GM23338 (cell line): ENCODE measurements around the gene COL15A1. TPM values are rescaled to one million over a fixed set of nuclear protein-coding genes. Genes with fewer than 3 reads are reported as not detected.

Experiments
- ATAC-seq: fragments of 200-7000 bp; cut with Tn5 transposase; 3 replicates; pipeline ENCODE4 v1.9.1; 2020
- DNase-seq: peaks from one replicate; pipeline ENCODE4 v3.0.0-alpha.2; 2015; ENCODE audit warnings: low spot score
- H2AFZ ChIP-seq: fragments of 200-600 bp; sonication (generic); 2 replicates; pipeline ENCODE4 v1.8.0; 2016; ENCODE audit warnings: antibody characterized with exemption, mild to moderate bottlenecking, moderate library complexity
- H3F3A ChIP-seq: fragments of 200-600 bp; sonication (generic); replicated peaks from 2 replicates; pipeline ENCODE4 v1.8.0; 2017; ENCODE audit warnings: antibody characterized with exemption, mixed run types, low read depth
- H3K27ac ChIP-seq: fragments of 200-600 bp; sonication (generic); 2 replicates; pipeline ENCODE4 v1.6.1; 2016; ENCODE audit warnings: low read depth
- H3K27me3 ChIP-seq: fragments of 200-600 bp; sonication (generic); 2 replicates; pipeline ENCODE4 v1.8.0; 2016; ENCODE audit warnings: mild to moderate bottlenecking, mixed run types, moderate library complexity; ENCODE audit not compliant: insufficient read depth
- H3K36me3 ChIP-seq: fragments of 200-600 bp; sonication (generic); 2 replicates; pipeline ENCODE4 v1.8.0; 2016; ENCODE audit warnings: mild to moderate bottlenecking; ENCODE audit not compliant: insufficient read depth
- H3K4me1 ChIP-seq: fragments of 200-600 bp; sonication (generic); 2 replicates; pipeline ENCODE4 v1.8.0; 2016; ENCODE audit warnings: mild to moderate bottlenecking, moderate library complexity; ENCODE audit not compliant: insufficient read depth
- H3K4me2 ChIP-seq: fragments of 200-600 bp; sonication (generic); 2 replicates; pipeline ENCODE4 v1.7.1; 2017; ENCODE audit warnings: mixed run types
- H3K4me3 ChIP-seq: fragments of 200-600 bp; sonication (generic); 2 replicates; pipeline ENCODE4 v1.6.1; 2016; ENCODE audit warnings: mixed run types
- H3K79me2 ChIP-seq: fragments of 200-600 bp; sonication (generic); replicated peaks from 2 replicates; pipeline ENCODE4 v1.8.0; 2017; ENCODE audit warnings: mild to moderate bottlenecking; ENCODE audit not compliant: insufficient read depth
- H3K9me2 ChIP-seq: fragments of 200-600 bp; sonication (generic); 2 replicates; pipeline ENCODE4 v1.8.0; 2017; ENCODE audit not compliant: insufficient read depth
- H4K20me1 ChIP-seq: fragments of 200-600 bp; sonication (generic); replicated peaks from 2 replicates; pipeline ENCODE4 v1.8.0; 2017; ENCODE audit warnings: mild to moderate bottlenecking; ENCODE audit not compliant: insufficient read depth
- H3K27ac Mint-ChIP-seq: 2 replicates; pipeline ENCODE4 v1.8.0; 2020; ENCODE audit warnings: inconsistent platforms, mild to moderate bottlenecking, moderate library complexity, mixed read lengths
- H3K27me3 Mint-ChIP-seq: 3 replicates; pipeline ENCODE4 v1.8.0; 2022; ENCODE audit warnings: low read depth, mild to moderate bottlenecking, moderate library complexity, mixed read lengths, inconsistent platforms; ENCODE audit not compliant: insufficient read depth, poor library complexity
- H3K36me3 Mint-ChIP-seq: 3 replicates; pipeline ENCODE4 v1.8.0; 2021; ENCODE audit warnings: low read depth, mild to moderate bottlenecking, inconsistent platforms, moderate library complexity, mixed read lengths
- H3K4me1 Mint-ChIP-seq: 3 replicates; pipeline ENCODE4 v1.8.0; 2020; ENCODE audit warnings: mild to moderate bottlenecking, inconsistent platforms, mixed read lengths
- H3K4me3 Mint-ChIP-seq: 3 replicates; pipeline ENCODE4 v1.8.0; 2021; ENCODE audit warnings: moderate library complexity, mild to moderate bottlenecking, inconsistent platforms, mixed read lengths
- H3K9me3 Mint-ChIP-seq: 3 replicates; pipeline ENCODE4 v1.8.0; 2020; ENCODE audit warnings: moderate library complexity, mild to moderate bottlenecking, inconsistent platforms, mixed read lengths
- EZH2 ChIP-seq: fragments of 200-600 bp; sonication (generic); IDR thresholded peaks from one replicate; pipeline ENCODE4 v1.8.0; 2017; ENCODE audit warnings: antibody characterized with exemption, mild to moderate bottlenecking, low read depth; ENCODE audit not compliant: unreplicated experiment
- EZH2phosphoT487 ChIP-seq: fragments of 200-600 bp; sonication (generic); IDR thresholded peaks from one replicate; pipeline ENCODE4 v1.8.1; 2018; ENCODE audit warnings: antibody characterized with exemption; ENCODE audit not compliant: unreplicated experiment
- JUNB ChIP-seq: IDR thresholded peaks from one replicate; pipeline ENCODE4 v1.6.1; 2016; ENCODE audit warnings: antibody characterized with exemption; ENCODE audit not compliant: unreplicated experiment
- NANOG ChIP-seq: IDR thresholded peaks from 2 replicates; pipeline ENCODE4 v1.6.1; 2016; ENCODE audit warnings: antibody characterized with exemption, borderline replicate concordance
- POLR2AphosphoS5 ChIP-seq: IDR thresholded peaks from 2 replicates; pipeline ENCODE4 v1.6.1; 2016; ENCODE audit warnings: antibody characterized with exemption, low read depth
- STAT1 ChIP-seq: IDR thresholded peaks from one replicate; pipeline ENCODE4 v1.6.1; 2016; ENCODE audit warnings: antibody characterized with exemption; ENCODE audit not compliant: unreplicated experiment
- ZNF114 ChIP-seq: fragments of 250-450 bp; sonication (Bioruptor Pico); IDR thresholded peaks from 2 replicates; pipeline ENCODE4 v1.5.0; 2020; ENCODE audit warnings: mild to moderate bottlenecking, moderate library complexity
- polyA plus RNA-seq: library from polyadenylated mRNA; unstranded; fragments of >200 nt; fragmentation: Nextera tagmentation; extraction: Ambion mirVana; gene quantifications from 2 replicates; pipeline ENCODE4 v1.2.1, GENCODE V29; 2016
- total RNA-seq: library from RNA; depleted of rRNA; stranded (reverse); fragments of >200 nt; shearing (Covaris generic); gene quantifications from 2 replicates; pipeline ENCODE4 v1.2.3, GENCODE V29; 2014
- TF ChIP-seq, protein P1 (sequence below): IDR thresholded peaks from 2 replicates; pipeline ENCODE4 v1.6.1; 2016; ENCODE audit warnings: antibody characterized with exemption
- TF ChIP-seq, protein P2 (sequence below): IDR thresholded peaks from one replicate; pipeline ENCODE4 v1.6.1; 2018; ENCODE audit warnings: antibody characterized with exemption; ENCODE audit not compliant: unreplicated experiment
- TF ChIP-seq, protein P3 (sequence below), 2 experiments: fragments of 200-600 bp in 1 of 2; sonication (generic) in 1 of 2; conservative IDR thresholded peaks; 2 replicates each; pipeline versions ENCODE4 v1.5.1 to v1.6.1; 2016 to 2017; ENCODE audit warnings: antibody characterized with exemption in 2 of 2, low read depth in 2 of 2, mild to moderate bottlenecking in 2 of 2, moderate library complexity in 1 of 2

The COL15A1 gene
- total and polyA plus RNA-seq, 2 experiments from 2014 or later = 0.17 to 0.18 TPM

DNA sequence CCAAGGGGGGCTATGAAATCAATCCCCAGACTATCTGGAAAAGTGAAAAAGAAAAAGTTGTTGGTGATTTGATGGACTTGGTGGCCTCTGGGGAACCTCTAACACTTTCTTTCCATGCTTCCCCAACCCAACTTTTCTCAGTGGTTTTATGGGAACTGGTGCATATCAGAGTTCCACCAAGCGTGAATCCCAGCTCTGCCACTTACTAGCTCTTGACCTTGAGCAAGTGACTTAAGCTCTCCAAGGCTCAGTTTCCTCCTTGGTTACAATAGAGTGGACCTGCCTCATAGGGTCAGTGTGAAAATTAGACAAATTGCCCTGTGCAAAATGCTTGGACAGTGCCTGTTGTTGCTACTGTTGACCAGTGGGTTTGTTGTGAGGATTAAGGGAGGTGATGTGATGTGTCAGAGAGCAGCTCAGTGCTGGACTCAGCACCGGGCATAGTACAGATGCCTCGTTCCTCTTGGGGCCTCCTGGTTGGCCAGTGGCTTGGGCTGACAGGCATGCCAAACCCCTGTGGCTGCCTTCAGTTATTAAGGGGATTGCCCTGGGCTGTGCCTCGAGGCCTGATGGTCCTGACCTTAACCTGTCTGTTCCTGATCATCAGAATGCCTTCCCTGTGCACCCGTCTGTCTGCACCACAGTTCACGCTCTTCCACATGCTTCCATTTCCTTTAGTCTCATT, 49.3 kb downstream of the COL15A1 start:
- H3K4me2 ChIP-seq = no peak overlapping the region
- no peak overlapping the region for H3K4me3 Mint-ChIP-seq
- H3K4me1 Mint-ChIP-seq = peaks cover 3% of the 10 kb centered on the region; the same call in 1 of the 3 replicates
- H3K36me3 ChIP-seq = no peaks in the 10 kb centered on the region
- peaks cover 11% of the 10 kb centered on the region for H3K27me3 Mint-ChIP-seq
- no peaks in the 10 kb centered on the region for H3F3A ChIP-seq
- peaks cover 34% of the 10 kb centered on the region for H3K9me3 Mint-ChIP-seq
- H3K27ac Mint-ChIP-seq = no peak overlapping the region
- H2AFZ ChIP-seq = no peak overlapping the region
- peaks cover 11% of the 10 kb centered on the region for H3K36me3 Mint-ChIP-seq
- no peaks in the 10 kb centered on the region for H4K20me1 ChIP-seq
- no peak overlapping the region for H3K4me3 ChIP-seq
- H3K9me2 ChIP-seq = peaks cover 4% of the 10 kb centered on the region; the same call in 1 of the 2 replicates
- H3K79me2 ChIP-seq = no peaks in the 10 kb centered on the region
- TF ChIP-seq EZH2 = no peak
- H3K27me3 ChIP-seq = no peaks in the 10 kb centered on the region
- no peak for ATAC-seq
- DNase-seq = no peak
- no peaks in the 10 kb centered on the region for H3K4me1 ChIP-seq
- no peak overlapping the region for H3K27ac ChIP-seq

DNA sequence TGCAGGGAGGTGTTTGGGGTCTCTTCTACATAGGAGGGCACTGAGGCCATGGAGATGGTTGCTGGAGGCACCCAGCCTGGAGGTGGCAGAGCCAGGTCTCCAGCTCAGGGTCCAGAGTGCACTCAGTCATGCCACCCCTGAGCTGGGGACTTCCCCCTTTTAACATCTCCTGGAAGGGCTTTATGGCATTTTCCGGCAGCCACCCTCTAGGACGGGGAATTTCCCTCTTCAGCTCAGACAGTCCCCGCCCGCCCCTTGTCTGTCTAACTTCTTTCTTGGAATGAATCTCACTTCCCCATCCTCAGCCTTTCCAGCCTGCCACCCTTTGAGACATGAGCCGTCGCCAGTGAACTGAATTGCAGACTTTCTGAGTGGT, 49.9 kb downstream of the COL15A1 start:
- no peak overlapping the region for H3K27ac ChIP-seq
- no peaks in the 10 kb centered on the region for H3K4me1 ChIP-seq
- peaks cover 4% of the 10 kb centered on the region; the same call in 1 of the 2 replicates for H3K9me2 ChIP-seq
- DNase-seq (no peak), ATAC-seq (no peak)
- Mint-ChIP-seq H3K4me1 (peaks cover 6% of the 10 kb centered on the region), H3K4me3 (no peak overlapping the region), H3K9me3 (peaks cover 34% of the 10 kb centered on the region), H3K27ac (no peak overlapping the region), H3K27me3 (peaks cover 11% of the 10 kb centered on the region), H3K36me3 (peaks cover 11% of the 10 kb centered on the region)
- H2AFZ ChIP-seq = no peak overlapping the region
- H3K4me2 ChIP-seq = no peak overlapping the region
- no peak overlapping the region for H3K4me3 ChIP-seq
- H4K20me1 ChIP-seq = no peaks in the 10 kb centered on the region
- H3K27me3 ChIP-seq = no peaks in the 10 kb centered on the region
- no peaks in the 10 kb centered on the region for H3K79me2 ChIP-seq
- H3F3A ChIP-seq = no peaks in the 10 kb centered on the region
- no peaks in the 10 kb centered on the region for H3K36me3 ChIP-seq
- TF ChIP-seq STAT1 (no peak), NANOG (no peak), POLR2AphosphoS5 (no peak), EZH2phosphoT487 (no peak), EZH2 (no peak), JUNB (no peak), ZNF114 (CRISPR knock-in tag) (no peak)
- TF ChIP-seq, protein P1, sequence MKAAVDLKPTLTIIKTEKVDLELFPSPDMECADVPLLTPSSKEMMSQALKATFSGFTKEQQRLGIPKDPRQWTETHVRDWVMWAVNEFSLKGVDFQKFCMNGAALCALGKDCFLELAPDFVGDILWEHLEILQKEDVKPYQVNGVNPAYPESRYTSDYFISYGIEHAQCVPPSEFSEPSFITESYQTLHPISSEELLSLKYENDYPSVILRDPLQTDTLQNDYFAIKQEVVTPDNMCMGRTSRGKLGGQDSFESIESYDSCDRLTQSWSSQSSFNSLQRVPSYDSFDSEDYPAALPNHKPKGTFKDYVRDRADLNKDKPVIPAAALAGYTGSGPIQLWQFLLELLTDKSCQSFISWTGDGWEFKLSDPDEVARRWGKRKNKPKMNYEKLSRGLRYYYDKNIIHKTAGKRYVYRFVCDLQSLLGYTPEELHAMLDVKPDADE = no peak
- TF ChIP-seq, protein P2, sequence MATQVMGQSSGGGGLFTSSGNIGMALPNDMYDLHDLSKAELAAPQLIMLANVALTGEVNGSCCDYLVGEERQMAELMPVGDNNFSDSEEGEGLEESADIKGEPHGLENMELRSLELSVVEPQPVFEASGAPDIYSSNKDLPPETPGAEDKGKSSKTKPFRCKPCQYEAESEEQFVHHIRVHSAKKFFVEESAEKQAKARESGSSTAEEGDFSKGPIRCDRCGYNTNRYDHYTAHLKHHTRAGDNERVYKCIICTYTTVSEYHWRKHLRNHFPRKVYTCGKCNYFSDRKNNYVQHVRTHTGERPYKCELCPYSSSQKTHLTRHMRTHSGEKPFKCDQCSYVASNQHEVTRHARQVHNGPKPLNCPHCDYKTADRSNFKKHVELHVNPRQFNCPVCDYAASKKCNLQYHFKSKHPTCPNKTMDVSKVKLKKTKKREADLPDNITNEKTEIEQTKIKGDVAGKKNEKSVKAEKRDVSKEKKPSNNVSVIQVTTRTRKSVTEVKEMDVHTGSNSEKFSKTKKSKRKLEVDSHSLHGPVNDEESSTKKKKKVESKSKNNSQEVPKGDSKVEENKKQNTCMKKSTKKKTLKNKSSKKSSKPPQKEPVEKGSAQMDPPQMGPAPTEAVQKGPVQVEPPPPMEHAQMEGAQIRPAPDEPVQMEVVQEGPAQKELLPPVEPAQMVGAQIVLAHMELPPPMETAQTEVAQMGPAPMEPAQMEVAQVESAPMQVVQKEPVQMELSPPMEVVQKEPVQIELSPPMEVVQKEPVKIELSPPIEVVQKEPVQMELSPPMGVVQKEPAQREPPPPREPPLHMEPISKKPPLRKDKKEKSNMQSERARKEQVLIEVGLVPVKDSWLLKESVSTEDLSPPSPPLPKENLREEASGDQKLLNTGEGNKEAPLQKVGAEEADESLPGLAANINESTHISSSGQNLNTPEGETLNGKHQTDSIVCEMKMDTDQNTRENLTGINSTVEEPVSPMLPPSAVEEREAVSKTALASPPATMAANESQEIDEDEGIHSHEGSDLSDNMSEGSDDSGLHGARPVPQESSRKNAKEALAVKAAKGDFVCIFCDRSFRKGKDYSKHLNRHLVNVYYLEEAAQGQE = no peak
- TF ChIP-seq, protein P3, sequence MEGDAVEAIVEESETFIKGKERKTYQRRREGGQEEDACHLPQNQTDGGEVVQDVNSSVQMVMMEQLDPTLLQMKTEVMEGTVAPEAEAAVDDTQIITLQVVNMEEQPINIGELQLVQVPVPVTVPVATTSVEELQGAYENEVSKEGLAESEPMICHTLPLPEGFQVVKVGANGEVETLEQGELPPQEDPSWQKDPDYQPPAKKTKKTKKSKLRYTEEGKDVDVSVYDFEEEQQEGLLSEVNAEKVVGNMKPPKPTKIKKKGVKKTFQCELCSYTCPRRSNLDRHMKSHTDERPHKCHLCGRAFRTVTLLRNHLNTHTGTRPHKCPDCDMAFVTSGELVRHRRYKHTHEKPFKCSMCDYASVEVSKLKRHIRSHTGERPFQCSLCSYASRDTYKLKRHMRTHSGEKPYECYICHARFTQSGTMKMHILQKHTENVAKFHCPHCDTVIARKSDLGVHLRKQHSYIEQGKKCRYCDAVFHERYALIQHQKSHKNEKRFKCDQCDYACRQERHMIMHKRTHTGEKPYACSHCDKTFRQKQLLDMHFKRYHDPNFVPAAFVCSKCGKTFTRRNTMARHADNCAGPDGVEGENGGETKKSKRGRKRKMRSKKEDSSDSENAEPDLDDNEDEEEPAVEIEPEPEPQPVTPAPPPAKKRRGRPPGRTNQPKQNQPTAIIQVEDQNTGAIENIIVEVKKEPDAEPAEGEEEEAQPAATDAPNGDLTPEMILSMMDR (conservative IDR thresholded peaks at IDR 0.05; ENCODE audit: low read depth in 2 of 2) = no peak
